HCT116 (cell line): ENCODE results near the gene KIRREL1. TPM values are rescaled to one million over a fixed set of nuclear protein-coding genes. Genes with fewer than 3 reads are reported as not detected.

Experiments used
- ATAC-seq: fragments of 200-7000 bp; cut with Tn5 transposase; 2 replicates; pipeline ENCODE4 v1.9.1; 2020; ENCODE audit warnings: mild to moderate bottlenecking, moderate library complexity
- BruUV-seq: library from RNA; stranded (reverse); fragments of 400-500 nt; replicated peaks from 2 replicates; lab custom pipeline; 2021; lab: Mats Ljungman, UMichigan
- CTCF ChIA-PET: fragments of 300-600 bp; sonication (Branson Sonifier 250); formaldehyde crosslinking; loops from one replicate; lab custom pipeline; 2021; ENCODE audit warnings: antibody characterized with exemption; lab: Charles Lee
- POLR2A ChIA-PET: fragments of 300-600, 350-600 bp; sonication (Branson Sonifier 250); formaldehyde crosslinking; loops from one replicate; lab custom pipeline; 2021; ENCODE audit warnings: antibody characterized with exemption; lab: Charles Lee
- RAD21 ChIA-PET, 2 experiments: fragments of 300-600 bp; sonication (Branson Sonifier 250); formaldehyde crosslinking; loops; one replicate each; lab custom pipeline; 2023; ENCODE audit warnings: low total read pairs in 2 of 2; ENCODE audit not compliant: uncharacterized antibody in 2 of 2, unreplicated experiment in 2 of 2, low non-redundant PET in 1 of 2; lab: Charles Lee
- DNase-seq: peaks from one replicate; pipeline ENCODE4 v3.0.0-alpha.2; 2010; ENCODE audit warnings: low read depth, low spot score
- H2AFZ ChIP-seq: fragments of 200-600 bp; shearing (Covaris generic), sonication (generic); 2 replicates; pipeline ENCODE4 v1.6.1; 2017; ENCODE audit warnings: low read depth, mixed run types, mixed read lengths, antibody characterized with exemption, low read length; ENCODE audit not compliant: poor library complexity, severe bottlenecking
- H3K27ac ChIP-seq: 2 replicates; pipeline ENCODE4 v1.5.1; 2012; ENCODE audit warnings: low read depth, low read length
- H3K27me3 ChIP-seq: fragments of 200-600 bp; sonication (generic); 2 replicates; pipeline ENCODE4 v1.6.1; 2016; ENCODE audit warnings: mixed run types, low read length, mixed read lengths; ENCODE audit not compliant: insufficient read depth
- H3K36me3 ChIP-seq, 2 experiments: fragments of 200-500 bp in 1 of 2; fragments of 200-600 bp in 1 of 2; sonication (Bioruptor generic) in 1 of 2; sonication (generic) in 1 of 2; 2 replicates each; pipeline versions ENCODE4 v1.5.1 to v1.6.1; 2014 to 2016; ENCODE audit warnings: low read length in 2 of 2, inconsistent platforms in 1 of 2, mixed read lengths in 1 of 2, mixed run types in 1 of 2; ENCODE audit not compliant: insufficient read depth in 2 of 2, control insufficient read depth in 1 of 2
- H3K4me1 ChIP-seq, 2 experiments: fragments of 200-600 bp in 1 of 2; sonication (generic) in 1 of 2; 2 replicates each; pipeline versions ENCODE4 v1.5.1 to v1.6.1; 2012 to 2017; ENCODE audit warnings: low read length in 2 of 2, inconsistent platforms in 1 of 2, mild to moderate bottlenecking in 1 of 2, mixed read lengths in 1 of 2, mixed run types in 1 of 2, moderate library complexity in 1 of 2; ENCODE audit not compliant: insufficient read depth in 2 of 2, control insufficient read depth in 1 of 2
- H3K4me2 ChIP-seq: fragments of 200-600 bp; sonication (generic); 2 replicates; pipeline ENCODE4 v1.6.1; 2017; ENCODE audit warnings: mixed run types, low read length, mixed read lengths
- H3K4me3 ChIP-seq, 2 experiments: fragments of 200-600 bp in 1 of 2; sonication (generic) in 1 of 2; replicated peaks in 1 of 2; 2 replicates each; pipeline ENCODE4 v1.5.1; 2011 to 2016; ENCODE audit warnings: low read length in 2 of 2, control low read depth in 1 of 2, low read depth in 1 of 2, mild to moderate bottlenecking in 1 of 2, mixed read lengths in 1 of 2, mixed run types in 1 of 2
- H3K79me2 ChIP-seq: fragments of 200-600 bp; sonication (generic); 2 replicates; pipeline ENCODE4 v1.6.1; 2017; ENCODE audit warnings: mild to moderate bottlenecking, mixed run types, low read length, moderate library complexity, mixed read lengths; ENCODE audit not compliant: insufficient read depth
- H3K9ac ChIP-seq: fragments of 200-600 bp; sonication (generic); 2 replicates; pipeline ENCODE4 v1.6.1; 2016; ENCODE audit warnings: low read length, mixed read lengths
- H3K9me2 ChIP-seq: fragments of 200-600 bp; sonication (generic), shearing (Covaris generic); 2 replicates; pipeline ENCODE4 v1.6.1; 2017; ENCODE audit warnings: mixed run types, mild to moderate bottlenecking, moderate library complexity; ENCODE audit not compliant: insufficient read depth
- H3K9me3 ChIP-seq, 2 experiments: fragments of 200-500 bp in 1 of 2; fragments of 200-600 bp in 1 of 2; sonication (Bioruptor generic) in 1 of 2; sonication (generic) in 1 of 2; 2 replicates each; pipeline ENCODE4 v1.6.1; 2014 to 2017; ENCODE audit warnings: low read length in 2 of 2, mixed read lengths in 2 of 2, inconsistent platforms in 1 of 2, low read depth in 1 of 2, mild to moderate bottlenecking in 1 of 2, mixed run types in 1 of 2, moderate library complexity in 1 of 2; ENCODE audit not compliant: control insufficient read depth in 1 of 2, insufficient read depth in 1 of 2
- H4K20me1 ChIP-seq: fragments of 200-600 bp; sonication (generic), shearing (Covaris generic); 2 replicates; pipeline ENCODE4 v1.6.1; 2017; ENCODE audit warnings: mixed run types, mild to moderate bottlenecking, moderate library complexity; ENCODE audit not compliant: insufficient read depth
- ATF3 ChIP-seq: IDR thresholded peaks from 2 replicates; pipeline ENCODE4 v1.6.1; 2012
- CBX3 ChIP-seq: IDR thresholded peaks from 2 replicates; pipeline ENCODE4 v1.6.1; 2012; ENCODE audit warnings: low read depth
- CEBPB ChIP-seq: IDR thresholded peaks from 2 replicates; pipeline ENCODE4 v1.6.1; 2012; ENCODE audit warnings: low read depth
- CTCF ChIP-seq, 3 experiments: fragments of 200-600 bp in 1 of 3; sonication (generic) in 1 of 3; IDR thresholded peaks in 2 of 3; conservative IDR thresholded peaks in 1 of 3; 2 replicates each; pipeline ENCODE4 v1.5.1; 2012 to 2017; ENCODE audit warnings: low read depth in 2 of 3, low read length in 2 of 3, antibody characterized with exemption in 1 of 3, borderline replicate concordance in 1 of 3, control low read depth in 1 of 3, mild to moderate bottlenecking in 1 of 3, mixed read lengths in 1 of 3, mixed run types in 1 of 3, moderate library complexity in 1 of 3; ENCODE audit not compliant: insufficient read depth in 1 of 3
- EGR1 ChIP-seq: IDR thresholded peaks from 2 replicates; pipeline ENCODE4 v1.6.1; 2012; ENCODE audit warnings: low read depth
- EZH2 ChIP-seq: fragments of 200-600 bp; sonication (generic); IDR thresholded peaks from 2 replicates; pipeline ENCODE4 v1.6.1; 2017; ENCODE audit warnings: antibody characterized with exemption, mixed run types
- MAX ChIP-seq: IDR thresholded peaks from 2 replicates; pipeline ENCODE4 v1.6.1; 2012
- POLR2A ChIP-seq: IDR thresholded peaks from 2 replicates; pipeline ENCODE4 v1.7.0; 2011; ENCODE audit warnings: borderline replicate concordance; ENCODE audit not compliant: insufficient read depth, insufficient read length; ENCODE audit errors: extremely low read depth
- POLR2AphosphoS5 ChIP-seq: IDR thresholded peaks from 2 replicates; pipeline ENCODE4 v1.6.1; 2011; ENCODE audit warnings: mild to moderate bottlenecking, low read depth, low read length, moderate library complexity
- RAD21 ChIP-seq: IDR thresholded peaks from 2 replicates; pipeline ENCODE4 v1.6.1; 2012; ENCODE audit warnings: low read depth, mild to moderate bottlenecking
- YY1 ChIP-seq: IDR thresholded peaks from 2 replicates; pipeline ENCODE4 v1.6.1; 2011; ENCODE audit warnings: low read length, low read depth, moderate library complexity, mild to moderate bottlenecking; ENCODE audit not compliant: insufficient replicate concordance; ENCODE audit errors: extremely low read depth
- ZNF274 ChIP-seq: fragments of 200-500 bp; sonication (Bioruptor generic); IDR thresholded peaks from 2 replicates; pipeline ENCODE4 v1.6.1; 2014; ENCODE audit warnings: mild to moderate bottlenecking, low read depth, low read length, inconsistent platforms
- intact Hi-C: fragments of 100-400 bp; cut with micrococcal nuclease; formaldehyde crosslinking; loops from 2 replicates; pipeline ENCODE4 v1.10.0; 2022
- total RNA-seq: library from RNA; stranded (reverse); gene quantifications from one replicate; pipeline ENCODE4 v1.2.1, GENCODE V29; 2021; ENCODE audit not compliant: unreplicated experiment

Gene KIRREL1
- total RNA-seq, 1 experiment from 2014 or later, result 20.0 TPM

- Histone ChIP-seq H3K36me3 (no peaks in the 10 kb centered on the region), H3K4me2 (no peak overlapping the region), H2AFZ (no peak overlapping the region), H3K9me2 (no peaks in the 10 kb centered on the region), H3K79me2 (no peaks in the 10 kb centered on the region), H3K4me1 (no peaks in the 10 kb centered on the region), H3K9me3 (no peaks in the 10 kb centered on the region), H3K27me3 (peaks cover 48% of the 10 kb centered on the region), H3K9ac (no peak overlapping the region), H4K20me1 (no peaks in the 10 kb centered on the region), H3K4me3 (no peak overlapping the region), H3K27ac (no peak overlapping the region)
- RAD21 ChIA-PET, result interaction anchor here (0.6 to 0.7 kb wide), 3 partner anchors 69 to 73 kb away, joined by 3 to 5 read pairs (median 3); no protein-coding TSS in a partner anchor
- intact Hi-C loops, result loop anchor here (1.0 to 10.0 kb wide), 5 partner anchors 70 to 572 kb away; no protein-coding TSS in a partner anchor
- peak; percentile 96 for ATAC-seq
- no peak for TF ChIP-seq MAX
- no peak for TF ChIP-seq YY1
- TF ChIP-seq CEBPB, result no peak
- TF ChIP-seq POLR2AphosphoS5, result no peak
- no peak for TF ChIP-seq EZH2
- TF ChIP-seq ZNF274, result no peak
- no peak for TF ChIP-seq POLR2A
- no peak for TF ChIP-seq ATF3
- TF ChIP-seq RAD21, result peak; percentile 86
- no peak for TF ChIP-seq EGR1
- TF ChIP-seq CTCF (IDR thresholded peaks at IDR 0.05 in 2 of 3, conservative IDR thresholded peaks at IDR 0.05 in 1 of 3; ENCODE audit: borderline replicate concordance in 1 of 3, insufficient read depth in 1 of 3, low read depth in 2 of 3, low read length in 2 of 3), result peak; percentile 60 to 69 (median 67); a peak in 5 of 6 replicates
- TF ChIP-seq CBX3, result no peak
- peak; percentile 43 for DNase-seq
- no TSS peak for BruUV-seq
- CTCF ChIA-PET, result interaction anchor here (0.6 to 1.9 kb wide), 11 partner anchors 9 to 368 kb away, joined by 3 to 16 read pairs (median 3); no protein-coding TSS in a partner anchor
- POLR2A ChIA-PET, result no interaction called here
Measured at GRCh38 chr1:157948312-157949073, 45.0 kb upstream of the KIRREL1 start.
